ENCODE data around the gene UNC93B1. TPM values are rescaled to one million over a fixed set of nuclear protein-coding genes. Genes with fewer than 3 reads are reported as not detected.
A peak's percentile ranks its signal among the peaks of the same experiment; 100 is the strongest.
"Not testable (repeated sequence)": the region's sequence is repeated elsewhere in the genome, so short reads cannot be mapped to it uniquely, and the experiment has no call there.

The UNC93B1 gene
- total and polyA plus RNA-seq, 8 donors: 11.6 to 215 (median 35.1) TPM

GRCh38 chr11:67947785-67948184 is 56.1 kb downstream of the UNC93B1 start:
- WGBS, 5 donors: 46 to 93% (median 83%) methylated on average over 2 to 5 of the region's 7 CpGs
- DNase-seq; H3K4me1 ChIP-seq; H3K27ac ChIP-seq; H3K4me3 ChIP-seq; intact Hi-C loops (cut with DNase I; ENCODE audit: low total_unique reads); H3K27me3 ChIP-seq; H3K9me3 ChIP-seq; H3K36me3 ChIP-seq: not testable (repeated sequence)

GRCh38 chr11:67946403-67946802 is 57.5 kb downstream of the UNC93B1 start:
- intact Hi-C loops (cut with DNase I; ENCODE audit: low total_unique reads); H3K36me3 ChIP-seq; H3K9me3 ChIP-seq; H3K4me3 ChIP-seq; H3K4me1 ChIP-seq; H3K27me3 ChIP-seq: not testable (repeated sequence)
- peak overlapping the region in 3 of 5 donors; percentile 20 to 46 (median 28) for H3K27ac ChIP-seq
- peak; percentile 40 to 42 for DNase-seq
- peak in 1 of 3 donors; percentile 14 for TF ChIP-seq POLR2AphosphoS5 (IDR thresholded peaks at IDR 0.05)
- 33 to 61% (median 52%) methylated on average over 4 of the region's 4 CpGs for WGBS, 5 donors

GRCh38 chr11:67943406-67943805 is 60.5 kb downstream of the UNC93B1 start:
- H3K4me3 ChIP-seq; intact Hi-C loops (cut with DNase I; ENCODE audit: low total_unique reads); H3K4me1 ChIP-seq; H3K27me3 ChIP-seq; H3K36me3 ChIP-seq; DNase-seq; H3K9me3 ChIP-seq; H3K27ac ChIP-seq: not testable (repeated sequence)
- 50 to 100% (median 73%) methylated on average over 1 to 4 of the region's 5 CpGs for WGBS, 5 donors

Small RNA genes lying within 50 kb of the gene (small RNA-seq; reads per million reads assigned to genes)
- gene MIR6753: 0 to 0.39 (median 0.07) reads per million in 4 donors

Other genes with a start within 250 kb of the UNC93B1 start
- gene ALDH3B1, start 6.2 kb upstream of the UNC93B1 start, total RNA-seq: 10 to 100 TPM in 3 of 5 donors, 1 to 10 TPM in 2; 2.9 to 55.0 (median 21.2) TPM
- gene ALDH3B1, start 6.2 kb upstream of the UNC93B1 start, polyA plus RNA-seq: 10 to 100 TPM in 2 of 3 donors, 1 to 10 TPM in 1; 6.7 to 13.3 (median 12.7) TPM
- 100 to 1,000 TPM in 3 of 5 donors, 10 to 100 TPM in 2; 52.0 to 310 (median 123) TPM for gene NDUFS8, start 26.6 kb upstream of the UNC93B1 start, total RNA-seq
- 100 to 1,000 TPM; 187 to 263 (median 224) TPM for gene NDUFS8, start 26.6 kb upstream of the UNC93B1 start, polyA plus RNA-seq
- gene TCIRG1, start 34.9 kb upstream of the UNC93B1 start, total RNA-seq: 100 to 1,000 TPM in 4 of 5 donors, 10 to 100 TPM in 1; 46.3 to 835 (median 484) TPM
- gene TCIRG1, start 34.9 kb upstream of the UNC93B1 start, polyA plus RNA-seq: 100 to 1,000 TPM in 2 of 3 donors, 10 to 100 TPM in 1; 96.7 to 147 (median 111) TPM
- 100 to 1,000 TPM in 4 of 5 donors, 10 to 100 TPM in 1; 85.9 to 227 (median 147) TPM for gene CHKA, start 117.3 kb upstream of the UNC93B1 start, total RNA-seq
- 10 to 100 TPM; 20.9 to 47.2 (median 36.7) TPM for gene CHKA, start 117.3 kb upstream of the UNC93B1 start, polyA plus RNA-seq
- 10 to 100 TPM; 17.4 to 52.7 (median 31.6) TPM for gene KMT5B, start 209.2 kb upstream of the UNC93B1 start, total RNA-seq
- gene KMT5B, start 209.2 kb upstream of the UNC93B1 start, polyA plus RNA-seq: 10 to 100 TPM; 14.3 to 20.6 (median 14.8) TPM